Duodenal mucosa (tissue), 2 donors: ENCODE data around the gene SDF2.
"Not testable (repeated sequence)": the region's sequence is repeated elsewhere in the genome, so short reads cannot be mapped to it uniquely, and the experiment has no call there.

Experiments
- H3K27ac ChIP-seq: one replicate; pipeline ENCODE4 v1.7.0; 2013; ENCODE audit warnings: low read depth, low read length
- H3K27me3 ChIP-seq, 2 donors: one replicate each; pipeline ENCODE4 v1.7.0; 2013; ENCODE audit warnings: low read length in 2 of 2, control low read depth in 1 of 2; ENCODE audit not compliant: insufficient read depth in 2 of 2, control insufficient read depth in 1 of 2
- H3K36me3 ChIP-seq, 2 donors: one replicate each; pipeline ENCODE4 v1.7.0; 2013; ENCODE audit warnings: low read length in 2 of 2, control low read depth in 1 of 2; ENCODE audit not compliant: insufficient read depth in 2 of 2, control insufficient read depth in 1 of 2
- H3K4me1 ChIP-seq, 2 donors: one replicate each; pipeline ENCODE4 v1.7.0; 2013; ENCODE audit warnings: low read length in 2 of 2, control low read depth in 1 of 2; ENCODE audit not compliant: insufficient read depth in 2 of 2, control insufficient read depth in 1 of 2
- H3K4me3 ChIP-seq, 2 donors: one replicate each; pipeline ENCODE4 v1.7.0; 2013; ENCODE audit warnings: low read length in 2 of 2, low read depth in 1 of 2
- H3K9ac ChIP-seq, 2 donors: one replicate each; pipeline ENCODE4 v1.7.0; 2013; ENCODE audit warnings: low read length in 2 of 2, low read depth in 1 of 2
- H3K9me3 ChIP-seq, 2 donors: one replicate each; pipeline ENCODE4 v1.7.0; 2013; ENCODE audit warnings: low read length in 2 of 2, control low read depth in 1 of 2; ENCODE audit not compliant: control insufficient read depth in 1 of 2

Gene SDF2

GRCh38 chr17:28684963-28685362, 23.3 kb upstream of the SDF2 start:
- peaks cover 0 to 6% of the 10 kb centered on the region in 2 donors for H3K4me1 ChIP-seq
- peaks cover 81 to 92% of the 10 kb centered on the region in 2 donors for H3K36me3 ChIP-seq
- no peak overlapping the region for H3K4me3 ChIP-seq
- no peaks in the 10 kb centered on the region for H3K27me3 ChIP-seq
- no peaks in the 10 kb centered on the region for H3K9me3 ChIP-seq
- no peak overlapping the region for H3K9ac ChIP-seq
- H3K27ac ChIP-seq, result no peak overlapping the region

- Histone ChIP-seq H3K27ac (no peak overlapping the region), H3K36me3 (peaks cover 71 to 88% of the 10 kb centered on the region in 2 donors), H3K27me3 (no peaks in the 10 kb centered on the region), H3K4me3 (no peak overlapping the region), H3K9me3 (no peaks in the 10 kb centered on the region), H3K4me1 (no peaks in the 10 kb centered on the region), H3K9ac (no peak overlapping the region)
These were observed 20.9 kb upstream of the SDF2 start for GRCh38 chr17:28682655-28683054.

- H3K36me3 ChIP-seq, result peaks cover 61 to 91% of the 10 kb centered on the region in 2 donors
- no peaks in the 10 kb centered on the region for H3K27me3 ChIP-seq
- no peaks in the 10 kb centered on the region for H3K9me3 ChIP-seq
These were observed 14.3 kb upstream of the SDF2 start for GRCh38 chr17:28675980-28676379.

GRCh38 chr17:28675490-28675889, 13.8 kb upstream of the SDF2 start:
- Histone ChIP-seq H3K9ac (no peak overlapping the region), H3K27ac (no peak overlapping the region), H3K4me3 (no peak overlapping the region), H3K27me3 (no peaks in the 10 kb centered on the region), H3K36me3 (peaks cover 62 to 91% of the 10 kb centered on the region in 2 donors), H3K9me3 (no peaks in the 10 kb centered on the region), H3K4me1 (no peaks in the 10 kb centered on the region)

More at GRCh38 chr17:28675980-28676379, 14.3 kb upstream of the SDF2 start:
- H3K9ac ChIP-seq, result no peak overlapping the region
- no peak overlapping the region for H3K27ac ChIP-seq
- no peak overlapping the region for H3K4me3 ChIP-seq
- H3K4me1 ChIP-seq, result no peaks in the 10 kb centered on the region

GRCh38 chr17:28669918-28670317, 8.2 kb upstream of the SDF2 start:
- Histone ChIP-seq H3K36me3 (peaks cover 37 to 64% of the 10 kb centered on the region in 2 donors), H3K4me3 (no peak overlapping the region), H3K9me3 (no peaks in the 10 kb centered on the region), H3K9ac (no peak overlapping the region), H3K27ac (no peak overlapping the region), H3K27me3 (no peaks in the 10 kb centered on the region), H3K4me1 (no peaks in the 10 kb centered on the region)

GRCh38 chr17:28667870-28668269, 6.2 kb upstream of the SDF2 start:
- no peaks in the 10 kb centered on the region for H3K9me3 ChIP-seq
- H3K27me3 ChIP-seq, result no peaks in the 10 kb centered on the region
- peaks cover 8 to 12% of the 10 kb centered on the region in 2 donors for H3K4me1 ChIP-seq
- H3K36me3 ChIP-seq, result peaks cover 19 to 44% of the 10 kb centered on the region in 2 donors
- H3K9ac ChIP-seq, result no peak overlapping the region
- no peak overlapping the region for H3K27ac ChIP-seq
- H3K4me3 ChIP-seq, result no peak overlapping the region

- Histone ChIP-seq H3K9ac (no peak overlapping the region), H3K4me3 (no peak overlapping the region), H3K27ac (no peak overlapping the region), H3K27me3 (no peaks in the 10 kb centered on the region), H3K9me3 (no peaks in the 10 kb centered on the region), H3K36me3 (peaks cover 8 to 26% of the 10 kb centered on the region in 2 donors), H3K4me1 (peaks cover 12 to 19% of the 10 kb centered on the region in 2 donors)
These were observed 4.3 kb upstream of the SDF2 start for GRCh38 chr17:28665994-28666393.

- peak overlapping the region in 1 of 2 donors; percentile 96 for H3K9ac ChIP-seq
- peaks cover 0 to 17% of the 10 kb centered on the region in 2 donors for H3K36me3 ChIP-seq
- peak overlapping the region; percentile 48 to 96 for H3K4me3 ChIP-seq
- H3K27me3 ChIP-seq, result no peaks in the 10 kb centered on the region
- no peak overlapping the region for H3K27ac ChIP-seq
- peaks cover 13 to 26% of the 10 kb centered on the region in 2 donors for H3K4me1 ChIP-seq
- H3K9me3 ChIP-seq, result no peaks in the 10 kb centered on the region
These were observed 2.0 kb upstream of the SDF2 start for GRCh38 chr17:28663723-28664122.

GRCh38 chr17:28662527-28662829, 772 bp upstream of the SDF2 start:
- no peaks in the 10 kb centered on the region for H3K27me3 ChIP-seq
- no peaks in the 10 kb centered on the region for H3K9me3 ChIP-seq
- H3K4me1 ChIP-seq, result peaks cover 13 to 26% of the 10 kb centered on the region in 2 donors
- H3K27ac ChIP-seq, result peak overlapping the region; percentile 95
- H3K36me3 ChIP-seq, result peaks cover 0 to 14% of the 10 kb centered on the region in 2 donors
- peak overlapping the region; percentile 96 to 98 for H3K4me3 ChIP-seq
- H3K9ac ChIP-seq, result peak overlapping the region; percentile 96 to 99

- peaks cover 4 to 13% of the 10 kb centered on the region in 2 donors for H3K36me3 ChIP-seq
- not testable (repeated sequence) for H3K27ac ChIP-seq
These were observed 2.2 kb downstream of the SDF2 start for GRCh38 chr17:28659497-28659881.

More at GRCh38 chr17:28659497-28659881, 2.2 kb downstream of the SDF2 start:
- H3K9me3 ChIP-seq, H3K9ac ChIP-seq, H3K27me3 ChIP-seq, H3K4me3 ChIP-seq: not testable (repeated sequence)
- H3K4me1 ChIP-seq, result peaks cover 13 to 26% of the 10 kb centered on the region in 2 donors
